ENCODE results near the gene SRPX.
A peak's percentile ranks its signal among the peaks of the same experiment; 100 is the strongest.

Gene SRPX

DNA sequence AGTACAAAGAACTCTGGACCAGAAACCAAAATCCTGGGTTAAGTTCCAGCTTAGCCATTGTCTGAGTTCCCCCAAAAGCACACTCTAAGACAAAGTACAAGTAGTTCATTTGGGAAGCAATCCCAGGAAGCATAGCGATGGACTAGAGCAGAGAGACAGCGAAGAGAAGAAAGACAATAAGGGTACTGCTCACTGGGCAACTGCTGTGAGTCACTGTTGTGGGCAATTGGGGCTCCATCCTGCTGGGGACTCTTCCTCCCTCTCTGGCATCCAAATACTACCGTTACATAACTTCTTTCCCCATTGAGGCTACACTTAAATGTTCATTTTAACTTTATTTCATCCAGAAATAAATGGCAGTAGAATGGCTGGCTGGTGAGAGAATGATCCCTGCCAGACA, 14.1 kb downstream of the SRPX start:
- no peak for DNase-seq

DNA sequence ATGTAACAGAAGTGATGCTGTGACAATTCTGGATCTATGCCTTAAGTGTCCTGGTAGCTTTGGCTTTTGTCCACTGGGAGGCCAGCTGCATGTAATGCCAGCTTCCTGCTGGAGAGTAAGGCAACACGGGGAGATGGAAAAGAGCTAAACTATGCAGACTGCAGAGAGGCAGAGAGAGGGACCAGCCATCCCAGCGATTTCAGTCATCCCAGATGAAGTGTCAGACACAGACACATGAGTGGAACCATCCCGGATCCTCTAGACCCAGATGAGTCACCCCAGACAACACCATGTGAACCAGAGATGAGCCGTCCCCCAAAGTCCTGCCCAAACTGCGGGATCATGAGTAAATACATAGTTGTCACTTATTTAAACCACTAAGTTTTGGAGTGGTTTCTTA, 14.6 kb downstream of the SRPX start:
- DNase-seq = peak; percentile 59

DNA sequence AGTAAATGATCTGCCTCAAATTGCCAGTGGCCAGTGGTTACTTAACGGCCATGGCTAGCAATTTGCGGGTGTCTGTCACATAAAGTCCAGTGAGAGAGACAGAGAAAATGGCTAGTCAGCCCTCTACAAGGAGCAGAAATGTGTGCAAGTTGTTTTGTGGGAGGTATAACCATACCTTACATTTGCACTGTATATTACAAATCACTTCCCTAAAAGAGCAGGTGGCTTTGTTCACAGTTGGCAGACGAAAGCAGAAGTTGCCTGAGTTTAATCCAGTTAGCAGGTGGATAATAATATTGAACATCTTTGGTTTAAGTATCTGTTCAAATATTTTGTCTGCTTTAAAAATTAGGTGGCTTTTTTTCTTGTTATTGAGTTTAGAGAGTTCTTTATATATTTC, 15.6 kb downstream of the SRPX start:
- no peak for DNase-seq

DNA sequence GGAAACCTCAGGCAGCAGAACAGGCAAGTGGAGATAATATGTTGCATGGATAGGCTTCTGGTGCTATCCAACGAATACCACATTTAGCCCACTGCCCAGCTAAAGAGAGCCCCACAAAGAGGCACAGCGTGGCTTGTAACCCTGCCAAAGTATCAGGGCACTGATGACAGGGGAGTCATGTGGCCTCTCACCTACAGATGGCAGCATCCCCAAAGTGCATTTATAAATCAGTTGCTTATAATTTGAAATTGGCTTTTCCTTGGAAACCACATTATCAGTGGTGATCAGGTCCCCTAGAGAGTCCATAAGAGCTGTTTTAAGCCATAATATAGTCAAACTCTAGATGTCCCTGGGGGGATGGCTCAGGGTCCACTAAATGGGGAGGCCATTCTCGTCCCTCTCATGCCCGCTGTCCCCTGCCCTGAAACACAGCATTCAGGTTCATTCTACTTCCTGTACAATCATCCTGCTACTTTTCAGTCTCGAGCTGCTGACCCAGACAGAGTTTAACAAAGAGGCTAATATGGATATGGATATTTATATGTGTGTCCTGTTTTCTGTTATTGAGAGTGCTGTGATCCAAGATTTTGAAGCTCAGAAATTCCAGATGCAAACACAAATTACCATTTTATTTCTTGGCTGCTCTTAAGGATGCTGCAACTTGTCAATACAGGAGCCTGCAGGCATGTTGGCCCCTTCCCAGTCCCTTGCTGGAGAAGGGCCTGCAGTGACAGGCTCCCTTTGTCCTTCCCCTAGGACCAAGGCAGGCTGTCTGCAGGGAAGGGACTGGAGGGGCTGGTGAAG, 28.5 kb downstream of the SRPX start:
- DNase-seq = no peak

DNA sequence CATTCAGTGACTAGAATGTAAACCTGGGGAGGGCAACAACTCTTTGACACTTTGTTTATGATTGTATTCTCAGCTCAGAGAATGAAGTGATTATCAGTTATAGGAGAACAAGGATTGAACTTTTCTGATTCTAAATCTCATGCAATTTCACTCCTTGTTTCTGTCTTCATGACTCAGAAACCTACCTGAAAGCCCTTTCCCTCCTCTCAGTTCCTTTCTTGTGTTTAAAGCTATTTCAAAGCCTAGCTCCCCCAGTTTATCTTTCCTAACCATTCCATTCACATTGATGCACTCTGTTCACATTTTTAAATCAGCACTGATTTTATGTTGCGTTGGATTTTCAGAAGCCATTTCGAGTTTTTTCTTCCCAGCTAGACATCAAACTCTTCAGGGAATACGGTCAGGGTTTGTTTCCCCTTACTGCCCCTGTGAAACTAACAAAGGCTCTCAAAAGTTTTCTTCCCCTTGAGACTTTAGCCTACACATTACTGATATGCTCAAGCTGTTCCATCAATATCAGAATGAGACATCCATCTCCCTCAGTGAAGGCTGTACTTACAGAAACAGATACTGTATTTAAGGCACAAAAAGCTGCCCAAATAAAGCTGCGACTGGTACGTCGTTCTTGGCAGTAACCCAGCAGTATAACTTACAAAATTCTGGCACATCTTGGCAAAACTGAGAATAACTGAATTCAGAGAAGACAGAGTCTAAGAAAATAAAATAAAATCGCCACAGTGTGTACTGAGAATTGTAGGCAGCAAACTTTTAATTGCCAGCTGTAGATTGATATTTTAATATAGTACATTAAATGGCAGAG, 31.0 kb downstream of the SRPX start:
- no peak for DNase-seq

DNA sequence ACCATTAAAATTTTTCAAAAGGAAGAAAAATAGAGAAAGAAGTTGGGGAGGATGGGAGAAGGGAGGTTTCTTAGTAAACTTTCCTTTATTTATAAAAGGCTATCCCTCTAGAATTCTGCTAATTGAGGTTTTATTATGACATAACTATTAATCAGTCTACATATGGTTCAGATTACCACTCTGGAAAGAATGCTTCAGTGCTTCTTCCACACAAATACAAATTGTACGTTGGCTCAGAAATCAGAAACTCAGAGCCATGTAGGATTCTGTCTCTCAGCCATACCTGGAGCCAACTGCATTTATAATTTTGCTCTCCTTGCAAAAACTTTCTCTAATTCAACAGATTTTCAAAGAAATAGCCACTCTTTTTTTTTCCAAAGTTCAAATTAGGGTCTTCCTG, 37.1 kb downstream of the SRPX start:
- peak; percentile 24 for DNase-seq

DNA sequence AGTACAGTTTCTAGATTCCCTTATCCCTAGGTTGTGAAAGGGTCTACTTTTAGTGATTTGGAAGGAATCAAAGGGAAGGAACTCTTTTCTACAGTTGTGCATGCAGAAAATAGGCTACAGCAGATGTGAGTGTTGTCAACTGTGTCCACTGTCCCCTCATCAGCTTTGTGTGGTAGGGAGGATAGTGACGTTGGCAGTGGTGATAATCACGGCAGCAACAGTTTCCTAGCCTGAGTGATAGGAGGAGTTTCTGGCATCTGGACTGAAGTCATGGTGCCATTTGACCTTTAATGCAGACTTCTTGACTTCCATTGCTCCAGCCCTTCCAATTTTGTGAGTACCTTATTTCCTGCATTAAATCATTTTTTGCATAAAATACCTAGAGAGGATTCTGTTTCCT, 39.3 kb downstream of the SRPX start:
- no peak for DNase-seq

DNA sequence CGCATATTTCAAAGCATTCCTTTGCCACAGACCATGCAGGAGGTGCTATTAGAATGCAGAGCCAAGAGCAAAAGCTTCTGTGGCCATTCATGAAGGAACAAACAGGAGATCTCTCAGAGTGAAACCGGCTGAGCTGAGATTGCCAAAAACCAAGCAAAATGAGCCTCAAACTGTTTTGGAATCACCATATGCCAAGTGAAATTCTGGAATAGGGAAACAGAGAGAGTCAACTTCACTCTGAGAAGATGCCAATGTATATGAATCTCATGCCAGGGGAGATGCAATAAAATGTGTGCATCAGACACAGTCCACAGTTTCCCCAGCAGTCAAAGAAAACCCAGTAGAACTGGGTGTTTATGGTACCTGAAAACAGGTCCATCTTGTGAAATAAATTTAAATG, 42.3 kb downstream of the SRPX start:
- DNase-seq = no peak

DNA sequence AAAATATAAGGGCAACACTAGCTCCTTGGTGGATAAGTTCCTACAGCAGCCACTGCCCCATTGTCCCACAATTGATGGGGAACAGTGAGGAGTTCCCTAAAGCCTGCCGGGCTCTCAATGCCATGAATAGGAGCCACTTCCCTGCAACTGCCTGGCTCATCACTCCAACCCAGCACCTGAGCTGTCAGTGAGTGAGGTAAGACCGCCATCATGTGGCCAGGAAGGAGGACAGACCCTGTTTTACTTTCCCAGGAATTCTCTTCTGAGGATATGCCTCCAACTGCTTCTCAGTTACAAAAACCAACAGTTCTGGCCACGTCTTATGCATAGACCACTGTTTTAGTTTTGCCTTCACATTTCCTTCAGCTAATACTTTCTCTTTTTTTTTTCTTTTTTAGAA, 45.5 kb downstream of the SRPX start:
- DNase-seq = peak; percentile 1

DNA sequence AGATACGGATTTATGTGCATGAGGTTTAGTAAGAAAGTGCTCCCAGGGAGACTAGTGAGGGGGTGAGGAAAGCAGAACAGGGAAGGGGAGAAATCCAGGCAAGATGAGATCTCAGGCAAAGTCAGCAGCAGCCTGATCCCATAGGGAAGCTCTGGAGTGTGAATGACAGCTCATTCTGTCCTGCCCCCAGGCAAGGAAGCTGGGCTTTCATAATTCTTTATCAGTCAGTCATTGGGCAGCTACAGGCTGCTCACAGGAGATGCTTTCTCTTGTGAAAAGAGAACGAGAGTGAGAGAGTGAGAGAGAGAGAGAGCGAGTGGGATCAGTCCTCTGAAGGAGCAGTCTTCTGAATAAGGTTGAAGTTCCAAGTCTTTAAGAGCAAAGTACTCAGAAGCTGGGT, 48.1 kb downstream of the SRPX start:
- DNase-seq = no peak

DNA sequence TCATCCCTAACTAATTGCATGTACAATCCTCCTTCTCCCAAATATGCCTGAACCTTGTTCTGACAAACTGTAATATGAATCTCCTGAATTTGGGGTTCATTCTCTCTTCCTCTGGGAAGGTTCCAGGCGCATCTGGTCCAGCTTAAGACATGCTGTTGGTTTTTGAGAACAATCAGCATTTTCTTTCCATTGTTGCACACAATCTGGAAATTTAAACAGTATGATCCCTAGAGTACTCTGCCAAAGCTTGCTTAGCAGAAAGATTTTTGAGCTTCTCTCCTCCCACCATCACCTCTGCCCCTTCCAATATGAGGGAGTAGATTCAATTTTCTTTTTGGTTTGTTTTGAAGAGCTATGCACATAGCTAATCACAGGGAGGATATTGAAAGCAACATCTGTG, 50.1 kb downstream of the SRPX start:
- no peak for DNase-seq

DNA sequence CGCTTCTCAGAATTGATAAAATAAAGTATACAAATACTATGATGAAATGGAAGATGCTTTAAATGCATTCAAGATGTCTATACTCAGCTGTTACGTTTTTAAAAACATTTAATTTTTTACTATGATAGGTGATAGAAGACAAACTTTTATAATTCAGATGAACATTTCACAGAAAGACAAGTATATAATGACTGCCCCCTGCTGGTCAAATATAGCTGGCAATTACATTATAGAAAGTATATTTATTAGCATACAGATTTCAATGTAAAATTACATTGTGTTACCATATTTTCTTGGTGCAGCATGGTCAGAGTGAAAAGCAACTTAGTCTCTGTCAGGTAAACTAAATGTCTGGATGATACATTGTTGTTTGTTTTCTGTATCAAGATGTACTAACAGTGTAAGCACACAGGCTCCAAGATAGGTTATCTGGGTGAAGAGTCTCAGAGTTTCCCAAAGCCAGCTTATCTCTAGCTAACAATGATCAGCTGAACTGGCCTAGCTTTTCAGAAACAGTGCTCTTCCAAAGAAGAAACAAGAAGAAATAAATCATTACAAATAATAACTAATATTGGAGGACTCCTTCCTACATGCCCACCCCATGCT, 54.1 kb downstream of the SRPX start:
- peak; percentile 3 for DNase-seq

DNA sequence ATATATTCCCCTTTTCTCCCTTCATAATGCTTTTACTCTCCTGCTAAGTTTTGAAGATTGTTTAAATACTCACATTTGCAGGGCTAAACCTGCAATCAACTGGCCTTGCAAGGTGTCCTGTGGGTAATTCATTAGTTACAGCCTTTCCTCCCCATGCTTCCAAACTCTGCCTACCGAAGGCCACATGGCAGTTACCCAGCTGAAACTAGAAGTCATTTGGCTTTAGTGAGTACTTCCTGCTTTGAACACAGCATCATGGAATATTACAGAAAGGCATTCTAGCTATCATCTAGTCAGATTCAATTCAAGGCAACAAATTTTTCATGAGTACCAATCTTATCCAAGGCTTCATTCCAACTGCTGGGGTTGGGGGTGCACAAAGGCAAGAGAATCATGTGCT, 55.6 kb downstream of the SRPX start:
- DNase-seq = no peak

DNA sequence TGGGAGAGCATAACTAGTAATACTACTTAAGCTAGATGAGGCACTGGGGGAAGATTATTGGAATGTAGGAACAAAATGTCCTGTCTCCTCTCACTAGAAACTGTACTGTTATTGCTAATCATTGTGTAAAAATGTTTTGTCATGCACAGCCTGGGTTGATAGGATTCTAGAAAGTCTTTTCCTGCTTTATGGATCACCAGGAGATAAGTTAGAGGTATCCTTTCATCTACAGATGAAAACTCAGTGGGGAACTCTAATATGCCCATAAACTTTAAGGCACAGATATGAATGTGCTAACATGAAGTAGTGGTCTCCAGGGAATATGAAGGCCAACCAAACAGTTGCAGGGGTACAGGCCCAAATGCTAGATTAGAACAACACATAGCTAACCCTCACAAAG, 57.5 kb downstream of the SRPX start:
- no peak for DNase-seq

DNA sequence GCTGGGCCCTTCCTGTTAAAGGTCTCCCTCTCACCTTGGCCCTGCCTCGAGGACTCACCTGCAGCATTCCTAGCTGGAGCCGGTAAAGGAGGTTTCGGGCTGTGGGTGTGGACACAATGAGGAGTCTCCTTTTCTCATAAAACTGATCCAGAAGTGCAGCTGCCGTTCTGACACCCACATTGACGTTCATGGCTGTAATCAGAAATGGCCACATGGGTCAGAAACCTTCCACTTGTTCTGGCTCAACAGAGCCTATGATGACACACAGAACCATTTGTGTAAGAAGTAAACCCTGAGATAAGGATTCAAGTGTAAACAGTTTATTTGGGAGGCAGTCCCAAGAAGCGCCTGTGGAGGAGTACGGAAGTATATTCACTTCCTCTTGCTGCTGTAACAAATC, 63.8 kb downstream of the SRPX start:
- DNase-seq = no peak

DNA sequence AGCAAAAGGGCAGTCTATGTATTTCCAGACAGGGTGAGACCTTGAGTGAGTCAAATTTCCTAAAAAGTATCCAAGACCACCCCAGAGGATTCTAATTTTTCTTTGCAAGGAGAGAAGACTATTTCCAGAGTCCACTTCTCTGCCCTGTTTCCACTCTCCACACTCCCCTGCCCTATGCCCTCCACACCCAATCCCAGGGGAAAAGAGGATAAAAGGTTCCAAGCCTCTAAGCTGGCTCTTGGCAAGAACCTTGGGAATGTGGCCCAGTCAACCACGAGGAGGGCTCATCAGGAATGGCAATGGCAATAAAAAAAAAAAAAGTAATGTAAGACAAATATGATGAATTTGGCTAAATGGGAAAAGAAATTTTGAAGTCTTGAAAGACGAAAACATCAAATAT, 65.9 kb downstream of the SRPX start:
- DNase-seq = no peak

DNA sequence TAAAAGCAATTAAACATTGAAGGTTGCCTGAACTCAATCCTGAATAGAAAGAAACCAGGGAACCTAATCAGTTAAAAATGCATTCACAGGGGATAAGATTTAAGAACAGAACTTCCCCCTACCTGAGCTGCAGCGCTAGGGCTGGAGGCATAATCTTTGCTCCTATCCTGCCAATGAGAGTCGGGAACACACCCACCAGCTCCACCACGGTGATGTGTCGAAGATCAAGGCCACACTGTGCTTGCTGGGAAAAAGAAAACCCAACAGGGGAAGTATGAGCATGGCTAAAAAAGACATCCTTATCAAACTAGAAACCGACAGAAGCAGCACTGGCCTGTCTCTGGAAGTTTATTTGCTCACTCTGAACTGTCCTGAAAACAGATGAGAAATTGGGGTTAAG, 66.3 kb downstream of the SRPX start:
- DNase-seq = no peak

DNA sequence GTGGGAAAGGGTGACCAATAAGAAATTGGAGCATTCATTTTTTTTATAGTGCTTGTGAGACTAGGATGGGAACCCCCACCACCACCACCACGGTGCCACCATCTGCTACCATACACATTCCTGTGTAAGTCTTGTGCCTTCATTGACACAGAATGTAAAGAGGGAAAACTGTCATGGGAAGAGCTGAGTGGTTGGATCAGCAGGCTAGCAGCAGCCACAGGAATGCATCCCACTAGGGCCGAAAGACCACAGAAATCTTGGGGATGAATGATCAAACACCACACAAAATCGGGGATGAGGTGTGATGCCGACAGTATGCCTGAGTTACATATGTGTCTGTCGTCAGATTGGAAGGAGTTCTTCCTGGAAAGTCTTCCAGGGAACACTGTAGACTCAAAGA, 69.2 kb downstream of the SRPX start:
- DNase-seq = no peak

DNA sequence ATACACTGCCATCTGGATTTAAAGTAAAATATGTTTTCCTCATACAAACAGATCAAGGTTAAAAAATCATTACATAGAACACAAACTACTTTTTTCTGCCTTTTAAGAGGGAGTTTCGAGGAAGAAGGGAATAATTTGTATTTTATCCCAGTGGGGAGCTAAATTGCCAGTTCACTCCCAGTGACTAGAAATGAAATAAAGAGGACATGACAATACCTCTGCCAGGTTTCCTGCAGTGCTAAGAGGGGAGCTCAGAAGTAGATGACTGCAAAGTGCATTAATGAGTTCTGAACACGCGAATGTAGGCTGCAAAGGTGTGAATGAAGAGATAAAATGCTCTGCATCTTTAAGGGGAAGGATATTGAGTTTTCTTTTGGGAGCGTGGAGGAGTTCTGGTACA, 69.7 kb downstream of the SRPX start:
- no peak for DNase-seq

DNA sequence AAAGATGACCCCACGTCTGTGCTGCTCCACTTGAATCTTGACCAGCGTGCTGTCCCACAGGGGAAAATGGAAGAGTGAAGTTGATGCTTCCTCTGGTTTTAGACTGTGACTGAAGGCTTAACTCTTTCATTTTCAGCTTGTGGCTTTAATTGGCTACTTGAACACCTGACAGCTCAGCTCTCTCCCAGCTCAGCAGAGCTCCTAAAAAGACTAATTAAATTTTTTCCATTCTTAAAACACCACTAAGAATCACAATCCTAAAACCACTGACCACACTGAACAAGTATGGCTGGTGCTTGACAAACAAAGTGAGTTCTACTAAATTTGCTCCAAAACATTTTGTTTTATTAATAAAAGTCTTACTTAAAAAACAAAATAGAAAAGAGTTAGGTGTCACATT, 71.7 kb downstream of the SRPX start:
- DNase-seq = no peak

DNA sequence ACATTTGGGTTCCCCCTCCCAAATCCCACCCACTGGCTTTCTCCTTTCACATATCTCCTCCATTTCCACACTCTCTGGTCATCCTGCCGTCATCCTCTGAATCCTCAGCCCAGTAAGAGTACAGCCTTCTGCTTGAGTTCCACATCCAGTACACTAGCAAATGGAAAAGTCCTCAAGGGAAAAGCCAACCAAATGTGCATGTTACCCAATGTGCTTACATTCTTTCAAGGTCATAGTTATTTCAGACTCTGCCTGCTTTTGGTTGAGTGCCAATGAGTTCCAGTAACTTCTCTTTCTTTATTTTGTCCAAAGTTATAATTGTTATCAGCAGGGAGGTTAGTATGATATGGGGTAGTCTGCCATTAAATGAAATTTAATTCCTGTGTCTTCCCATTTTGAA, 78.1 kb downstream of the SRPX start:
- DNase-seq = no peak

DNA sequence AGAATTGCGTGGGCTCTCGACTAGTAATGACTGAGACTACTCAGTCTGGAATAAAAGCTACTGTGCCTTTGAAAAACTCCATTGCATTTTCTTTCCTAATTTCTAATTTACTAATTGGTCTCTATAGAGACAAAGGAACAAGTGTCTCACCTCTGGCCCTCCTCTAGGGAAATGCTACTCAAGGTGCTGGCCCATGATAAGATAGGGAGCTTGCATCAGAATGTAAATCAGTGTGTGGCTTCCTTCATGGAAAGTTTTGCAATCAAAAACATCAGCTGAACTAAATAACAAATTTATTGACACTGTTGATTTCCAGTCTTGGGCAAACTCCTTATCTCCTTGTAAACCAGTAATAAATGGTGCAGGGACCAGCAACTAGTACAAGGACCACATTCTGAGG, 81.8 kb downstream of the SRPX start:
- no peak for DNase-seq

DNA sequence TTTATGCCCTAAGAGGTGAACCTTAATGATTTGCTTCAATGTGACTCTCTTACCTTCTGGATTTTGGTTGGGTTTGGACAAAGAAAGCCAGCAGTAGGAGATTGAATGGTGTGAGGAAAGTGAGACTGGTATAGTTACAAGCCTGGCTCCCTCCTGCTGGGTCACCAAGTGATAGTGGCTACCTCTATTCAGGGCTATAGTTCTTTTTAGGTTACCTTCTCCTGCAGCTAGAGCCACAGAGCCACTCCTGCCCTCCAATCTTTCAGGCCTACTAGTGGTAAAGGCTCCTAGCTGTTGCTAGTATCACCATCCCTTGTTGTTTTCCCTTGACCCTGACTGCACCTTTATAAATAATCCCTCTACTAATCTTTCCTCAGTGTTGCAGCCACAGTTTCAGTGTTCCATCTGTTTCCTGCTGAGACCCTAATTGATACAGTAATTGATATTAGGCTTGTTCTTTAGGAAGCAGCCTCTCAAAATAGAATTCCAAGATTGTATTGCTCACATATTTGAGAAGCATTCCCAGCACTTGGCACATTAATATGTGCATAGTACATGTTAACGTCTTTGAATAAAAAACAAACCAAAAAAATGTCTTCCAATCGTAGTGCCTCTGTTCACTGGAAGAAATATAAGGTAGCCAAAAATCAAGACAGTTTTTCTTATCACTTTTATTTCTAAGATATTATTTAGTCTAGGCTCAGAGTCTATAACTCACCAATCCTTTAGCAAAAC, 82.3 kb downstream of the SRPX start:
- no peak for DNase-seq

All from HCEC 1CT (cell line).